ENCODE data around the gene DDX5. TPM values are rescaled to one million over a fixed set of nuclear protein-coding genes. Genes with fewer than 3 reads are reported as not detected.

Gene DDX5
- total RNA-seq, 1 donor from 2014 or later, result 555 TPM

DNA sequence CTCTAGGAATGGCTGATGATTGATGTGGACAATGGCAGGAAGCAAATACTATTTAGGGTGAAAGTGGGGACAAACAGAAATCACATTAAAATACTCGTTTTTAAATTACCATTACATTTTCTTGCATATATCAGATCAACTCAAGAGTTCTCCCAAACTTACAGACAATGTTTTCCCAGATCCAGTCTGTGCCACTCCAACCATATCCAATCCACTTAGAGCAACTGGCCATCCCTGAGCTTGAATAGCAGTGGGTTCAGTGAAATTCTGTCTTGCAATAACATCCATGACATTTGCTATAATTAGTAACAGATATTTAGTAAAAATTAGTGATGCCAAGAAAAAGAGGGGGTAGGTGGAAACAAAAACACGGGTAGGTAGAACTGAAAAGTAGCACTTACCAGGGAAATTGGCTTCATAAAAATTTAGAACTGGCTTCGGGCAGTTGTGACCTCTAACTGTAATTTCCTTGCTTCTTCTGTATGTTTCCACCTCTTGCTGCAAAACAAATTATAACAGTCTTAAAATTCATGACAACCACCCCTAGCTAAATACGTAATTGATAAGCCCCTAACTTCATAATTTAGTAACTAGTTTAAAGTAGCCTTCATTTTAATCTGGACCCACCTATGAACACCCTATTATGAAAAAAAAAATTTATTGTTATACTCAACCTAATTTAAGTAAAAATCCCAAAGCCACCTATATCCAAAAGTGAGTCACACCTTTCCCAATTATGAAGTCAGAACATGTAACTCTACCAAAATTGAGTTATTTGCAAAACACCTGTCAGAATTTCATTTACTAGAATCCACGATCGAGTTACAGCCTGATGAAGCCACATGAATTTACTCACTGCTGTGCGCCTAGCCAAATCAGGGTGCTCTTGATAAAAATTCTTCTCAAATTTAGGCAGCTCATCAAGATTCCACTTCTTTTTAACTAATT is 2.0 kb downstream of the DDX5 start:
- peaks cover 38% of the 10 kb centered on the region for H3K4me1 ChIP-seq (ENCODE audit: insufficient read depth, low read length)
- no peak for TF ChIP-seq CTCF (IDR thresholded peaks at IDR 0.05; ENCODE audit: insufficient read depth, low read depth, low read length)
- no peak for TF ChIP-seq EZH2 (IDR thresholded peaks at IDR 0.05; ENCODE audit: insufficient read depth, low read length)
- H3K9me3 ChIP-seq (ENCODE audit: insufficient read depth, low read depth, low read length), result no peaks in the 10 kb centered on the region
- H3K4me3 ChIP-seq (ENCODE audit: insufficient read depth, low read depth, low read length), result peak overlapping the region; percentile 100
- Mint-ChIP-seq H3K4me1 (ENCODE audit: low read depth, unreplicated experiment) (peaks cover 41% of the 10 kb centered on the region), H3K4me3 (ENCODE audit: unreplicated experiment) (peak overlapping the region; percentile 94), H3K9me3 (ENCODE audit: unreplicated experiment) (no peaks in the 10 kb centered on the region), H3K27ac (ENCODE audit: unreplicated experiment) (peak overlapping the region; percentile 96), H3K27me3 (ENCODE audit: low read depth, unreplicated experiment) (no peaks in the 10 kb centered on the region), H3K36me3 (ENCODE audit: low read depth, unreplicated experiment) (peaks cover 20% of the 10 kb centered on the region)
- no peak overlapping the region for H2AFZ ChIP-seq (ENCODE audit: low read depth, low read length)
- peaks cover 86% of the 10 kb centered on the region for H4K20me1 ChIP-seq (ENCODE audit: insufficient read depth, low read length)
- H3K27ac ChIP-seq (ENCODE audit: low read depth, low read length), result peak overlapping the region; percentile 99
- DNase-seq (ENCODE audit: low read depth) (no peak), FAIRE-seq (no peak)
- H3K79me2 ChIP-seq (ENCODE audit: insufficient read depth, low read length), result peaks cover 93% of the 10 kb centered on the region
- peak overlapping the region; percentile 90 for H3K4me2 ChIP-seq (ENCODE audit: low read length)
- H3K36me3 ChIP-seq (ENCODE audit: insufficient read depth, low read length), result peaks cover 56% of the 10 kb centered on the region
- no peaks in the 10 kb centered on the region for H3K27me3 ChIP-seq (ENCODE audit: insufficient read depth, low read length)
- H3K9ac ChIP-seq (ENCODE audit: low read length), result peak overlapping the region; percentile 100

GRCh38 chr17:64503341-64503740 is 2.7 kb downstream of the DDX5 start:
- H3K36me3 ChIP-seq (ENCODE audit: insufficient read depth, low read length), result peaks cover 64% of the 10 kb centered on the region
- H4K20me1 ChIP-seq (ENCODE audit: insufficient read depth, low read length), result peaks cover 87% of the 10 kb centered on the region
- peaks cover 22% of the 10 kb centered on the region for H3K36me3 Mint-ChIP-seq (ENCODE audit: low read depth, unreplicated experiment)
- H3K27me3 ChIP-seq (ENCODE audit: insufficient read depth, low read length), result no peaks in the 10 kb centered on the region
- FAIRE-seq, result no peak
- H3K4me3 ChIP-seq (ENCODE audit: insufficient read depth, low read depth, low read length), result peak overlapping the region; percentile 100
- peaks cover 33% of the 10 kb centered on the region for H3K4me1 ChIP-seq (ENCODE audit: insufficient read depth, low read length)
- peaks cover 45% of the 10 kb centered on the region for H3K4me1 Mint-ChIP-seq (ENCODE audit: low read depth, unreplicated experiment)
- no peak overlapping the region for H3K27ac Mint-ChIP-seq (ENCODE audit: unreplicated experiment)
- H2AFZ ChIP-seq (ENCODE audit: low read depth, low read length), result no peak overlapping the region
- H3K9me3 Mint-ChIP-seq (ENCODE audit: unreplicated experiment), result no peaks in the 10 kb centered on the region
- H3K79me2 ChIP-seq (ENCODE audit: insufficient read depth, low read length), result peaks cover 89% of the 10 kb centered on the region
- H3K4me2 ChIP-seq (ENCODE audit: low read length), result peak overlapping the region; percentile 90
- no peaks in the 10 kb centered on the region for H3K27me3 Mint-ChIP-seq (ENCODE audit: low read depth, unreplicated experiment)
- H3K27ac ChIP-seq (ENCODE audit: low read depth, low read length), result no peak overlapping the region
- H3K9ac ChIP-seq (ENCODE audit: low read length), result peak overlapping the region; percentile 100
- H3K9me3 ChIP-seq (ENCODE audit: insufficient read depth, low read depth, low read length), result no peaks in the 10 kb centered on the region
- H3K4me3 Mint-ChIP-seq (ENCODE audit: unreplicated experiment), result peak overlapping the region; percentile 94
- no peak for DNase-seq (ENCODE audit: low read depth)
- no peak for TF ChIP-seq EZH2 (IDR thresholded peaks at IDR 0.05; ENCODE audit: insufficient read depth, low read length)
- TF ChIP-seq CTCF (IDR thresholded peaks at IDR 0.05; ENCODE audit: insufficient read depth, low read depth, low read length), result no peak
